NCI-H748 (cell line): ENCODE results near the gene C15orf61.
A peak's percentile ranks its signal among the peaks of the same experiment; 100 is the strongest.

Experiments used
- DNase-seq: peaks from one replicate; lab custom pipeline; 2025; ENCODE audit not compliant: unreplicated experiment; lab: John Stamatoyannopoulos, UW

C15orf61 gene

DNA sequence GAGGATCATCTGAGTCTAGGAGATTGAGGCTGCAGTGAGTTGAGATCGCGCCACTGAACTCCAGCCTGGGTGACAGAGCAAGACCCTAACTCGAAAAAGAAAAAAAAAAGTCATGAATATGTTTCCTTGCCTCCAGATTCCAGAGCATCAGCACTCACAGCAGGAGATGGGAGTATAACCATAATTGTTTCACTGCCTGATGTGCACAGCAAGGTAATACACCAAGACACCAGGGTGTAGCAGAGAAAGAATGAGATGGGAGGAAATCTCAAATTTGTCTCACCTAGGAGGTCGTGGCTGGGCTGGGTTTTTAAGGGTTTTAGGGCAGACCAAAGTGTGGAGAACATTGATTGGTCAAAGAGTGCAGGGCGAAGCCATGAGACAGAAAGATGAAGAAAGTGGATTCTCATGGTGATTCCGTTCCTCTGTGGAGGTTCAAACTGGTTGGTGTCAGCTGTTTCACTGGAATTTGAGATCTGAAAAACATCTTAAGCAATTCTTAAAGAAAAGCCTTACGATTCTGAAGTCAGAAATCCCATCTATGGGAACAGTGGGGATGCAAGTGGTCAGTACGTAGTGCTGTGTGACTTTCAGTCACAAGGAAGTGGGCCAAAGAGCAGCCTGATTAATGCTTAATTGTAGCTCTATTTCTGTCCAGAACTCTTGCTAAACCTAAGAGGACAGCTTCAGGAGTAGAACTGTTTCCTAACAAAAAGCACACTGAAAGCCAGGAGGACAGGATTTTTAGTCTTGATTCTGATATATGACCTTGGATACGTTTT, 7.8 kb upstream of the C15orf61 start:
- no peak for DNase-seq

- DNase-seq = no peak
These were observed 5.8 kb upstream of the C15orf61 start for GRCh38 chr15:67515090-67515489.

DNA sequence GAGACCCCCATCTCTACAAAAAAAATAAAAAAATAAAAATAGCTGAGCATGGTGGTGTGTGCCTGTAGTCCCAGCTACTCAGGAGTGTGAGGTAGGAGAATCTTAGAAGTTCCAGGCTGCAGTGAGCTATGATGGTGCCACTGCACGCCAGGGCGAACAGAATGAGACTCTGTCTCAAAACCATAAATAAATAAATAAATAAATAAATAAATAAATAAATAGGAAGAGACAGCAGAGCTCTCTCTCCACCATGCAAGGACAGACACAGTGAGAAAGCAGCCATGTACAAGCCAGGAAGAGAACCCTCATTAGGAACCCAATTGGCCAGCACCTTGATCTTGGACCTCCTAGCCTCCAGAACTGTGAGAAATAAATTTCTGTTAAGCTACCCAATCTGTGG, 5.4 kb upstream of the C15orf61 start:
- no peak for DNase-seq

DNA sequence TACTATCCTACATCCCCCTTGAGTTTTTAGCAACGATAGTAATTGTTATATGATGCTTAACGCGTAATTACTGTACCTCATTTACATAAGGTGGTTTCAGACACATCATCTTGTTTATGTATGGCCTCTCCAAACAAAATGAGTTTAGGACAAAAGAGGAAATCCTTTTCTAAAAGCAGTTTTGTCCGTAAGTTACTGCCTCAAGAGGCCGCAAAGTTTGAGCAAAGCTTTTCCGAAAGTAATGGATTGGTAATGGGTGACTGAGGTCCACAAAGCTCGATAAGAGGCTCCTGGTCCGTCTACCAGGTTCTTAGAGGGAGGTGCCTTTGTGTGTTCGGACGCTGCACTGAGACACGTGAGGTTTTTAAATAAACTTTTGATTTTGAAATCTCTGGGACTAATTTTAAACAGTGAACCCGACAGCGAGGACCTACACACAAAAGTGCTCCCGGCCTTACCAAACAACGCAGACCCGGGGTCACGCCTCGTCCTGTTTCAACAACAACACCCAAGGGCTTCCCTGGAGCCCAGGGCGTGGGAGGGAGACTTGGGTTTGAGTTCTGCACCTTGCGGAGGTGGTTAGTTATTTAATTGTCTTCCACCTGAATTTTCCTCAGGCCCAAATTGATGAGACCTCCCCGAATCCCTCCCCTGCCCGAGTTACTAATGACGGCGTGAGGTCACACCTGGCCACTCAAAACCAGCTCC, 456 bp upstream of the C15orf61 start:
- DNase-seq = no peak

- no peak for DNase-seq
These were observed 1.0 kb downstream of the C15orf61 start for GRCh38 chr15:67521783-67522568.

- no peak for DNase-seq
These were observed 2.4 kb downstream of the C15orf61 start for GRCh38 chr15:67523330-67523729.

- DNase-seq = no peak
These were observed 3.3 kb downstream of the C15orf61 start for GRCh38 chr15:67524235-67524634.

GRCh38 chr15:67528513-67528912, 7.6 kb downstream of the C15orf61 start:
- DNase-seq = no peak

DNA sequence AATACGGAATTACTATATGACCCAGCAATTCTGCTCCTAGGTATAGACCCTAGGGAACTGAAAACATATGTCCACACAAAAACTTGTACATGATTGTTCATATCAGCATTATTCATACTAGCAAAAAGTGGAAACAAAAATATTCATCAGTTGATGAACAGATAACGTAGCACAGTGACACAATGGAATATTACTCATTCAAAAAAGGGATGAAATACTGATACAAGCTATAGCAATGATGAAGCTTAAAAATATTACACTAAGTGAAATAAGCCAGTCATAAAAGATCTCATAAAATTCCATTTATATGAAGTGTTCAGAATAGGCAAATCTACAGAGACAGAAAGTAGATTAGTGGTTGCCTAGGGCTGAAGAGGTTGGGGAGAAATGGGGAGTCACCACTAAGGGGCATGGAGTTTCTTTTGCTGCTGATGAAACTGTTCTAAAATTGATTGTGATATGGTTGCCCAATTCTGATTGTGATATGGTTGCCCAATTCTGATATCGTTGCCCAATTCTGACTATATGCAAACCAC, 10.5 kb downstream of the C15orf61 start:
- DNase-seq = no peak

DNA sequence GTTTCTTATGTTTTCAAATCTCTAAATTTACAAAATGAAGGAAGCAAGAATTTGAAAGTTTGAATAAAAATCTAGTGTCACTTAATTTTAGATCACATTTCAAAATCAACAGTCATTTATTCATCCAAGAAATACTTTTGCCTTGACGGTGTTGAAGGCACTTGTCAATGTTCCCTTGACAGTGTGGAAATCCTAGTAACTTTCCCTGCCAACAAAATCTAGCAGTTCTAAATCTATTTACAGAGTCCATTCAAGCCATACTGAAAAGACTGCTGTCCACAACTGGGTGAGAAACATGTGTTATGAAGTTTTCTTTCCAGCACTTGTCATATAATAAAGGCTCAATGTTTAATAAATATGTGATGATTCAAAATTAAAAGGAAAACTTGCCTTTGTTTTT, 12.9 kb downstream of the C15orf61 start:
- DNase-seq = no peak

GRCh38 chr15:67534360-67534759, 13.4 kb downstream of the C15orf61 start:
- DNase-seq = no peak

DNA sequence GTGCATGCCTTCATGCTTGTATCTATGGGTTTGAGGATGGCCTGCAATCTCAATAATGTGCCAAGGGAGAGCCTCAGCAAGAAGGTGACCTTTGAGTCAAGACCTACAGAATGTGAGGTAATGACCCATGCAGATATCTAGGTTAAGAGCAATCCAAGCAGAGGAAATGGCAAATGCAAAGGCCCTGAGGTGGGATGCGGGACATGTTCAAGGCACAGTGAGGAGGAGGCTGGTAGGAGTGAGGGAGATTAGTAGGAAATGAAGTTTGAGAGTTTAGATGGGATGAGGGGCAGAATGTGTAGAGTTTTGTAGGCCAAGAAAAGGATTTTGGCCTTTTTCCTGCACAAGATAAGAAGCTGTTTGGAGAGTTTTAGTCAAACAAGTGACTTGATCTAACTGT, 16.8 kb downstream of the C15orf61 start:
- DNase-seq = no peak

- DNase-seq = peak; percentile 74
These were observed 21.8 kb downstream of the C15orf61 start, which contains the start of gene MAP2K5 for GRCh38 chr15:67542420-67543347. TSS of gene MAP2K5 (plus strand) at chr15:67542703. CDS start at chr15:67543336, 633 bp downstream.

DNA sequence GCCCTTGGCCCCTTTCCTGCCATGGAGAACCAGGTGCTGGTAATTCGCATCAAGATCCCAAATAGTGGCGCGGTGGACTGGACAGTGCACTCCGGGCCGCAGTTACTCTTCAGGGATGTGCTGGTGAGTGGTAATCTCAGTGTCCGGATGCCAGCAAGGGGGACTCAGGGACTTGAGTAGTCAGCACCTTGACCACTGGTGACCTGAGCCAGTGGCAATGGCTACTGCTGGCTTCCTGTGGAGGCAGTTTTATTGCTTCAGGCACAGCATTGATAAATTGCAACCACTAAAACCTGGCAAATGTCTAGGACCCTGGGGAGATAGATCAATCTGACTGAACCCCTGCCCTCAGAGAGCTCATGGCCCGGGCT, 22.4 kb downstream of the C15orf61 start:
- DNase-seq = no peak

- no peak for DNase-seq
These were observed 23.5 kb downstream of the C15orf61 start for GRCh38 chr15:67544475-67544874.

- no peak for DNase-seq
These were observed 24.9 kb downstream of the C15orf61 start for GRCh38 chr15:67545864-67546263.

- no peak for DNase-seq
These were observed 26.1 kb downstream of the C15orf61 start for GRCh38 chr15:67547064-67547463.

GRCh38 chr15:67547836-67548235, 26.9 kb downstream of the C15orf61 start:
- DNase-seq = no peak

DNA sequence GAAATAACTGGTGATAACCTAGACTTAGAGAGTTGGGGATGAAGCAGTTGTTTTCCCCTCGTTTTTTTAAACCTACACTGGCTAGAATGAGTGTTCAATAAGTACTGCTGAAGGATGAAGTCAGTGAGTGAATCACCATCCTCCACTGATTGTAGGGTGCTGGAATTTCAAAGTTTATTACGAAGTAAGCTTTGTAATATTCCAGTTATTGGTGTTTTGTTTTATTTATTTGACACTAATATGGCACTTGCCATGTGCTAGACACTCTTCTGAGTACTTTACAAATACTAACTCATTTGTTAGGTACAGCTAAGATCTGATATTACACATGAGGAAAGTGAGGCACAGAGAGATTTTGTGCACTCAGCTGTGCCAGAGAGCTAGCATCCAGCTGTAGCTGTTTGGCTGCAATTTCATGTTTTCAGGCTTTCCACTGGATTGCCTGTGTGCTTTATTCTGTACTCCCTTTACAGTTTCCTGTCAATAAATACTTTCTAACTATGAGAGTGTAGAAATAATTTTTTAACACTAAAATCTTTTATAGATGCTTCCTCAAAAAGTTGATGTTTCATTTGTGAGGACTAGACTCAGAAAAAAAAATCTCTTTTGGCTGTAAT, 27.4 kb downstream of the C15orf61 start:
- DNase-seq = no peak
